Measurements from ENCODE around the gene DMP1.

Gene DMP1

GRCh38 chr4:87620491-87620890, 29.6 kb upstream of the DMP1 start:
- TF ChIP-seq CTCF (conservative IDR thresholded peaks at IDR 0.05; ENCODE audit: control insufficient read depth, insufficient read depth, low read depth, low read length): no peak
- H3K4me3 ChIP-seq (ENCODE audit: control insufficient read depth, low read depth, low read length): no peak overlapping the region
- peak; percentile 4 for DNase-seq (ENCODE audit: low read depth)

GRCh38 chr4:87622303-87622702, 27.8 kb upstream of the DMP1 start:
- no peak for TF ChIP-seq CTCF (conservative IDR thresholded peaks at IDR 0.05; ENCODE audit: control insufficient read depth, insufficient read depth, low read depth, low read length)
- no peak for DNase-seq (ENCODE audit: low read depth)
- no peak overlapping the region for H3K4me3 ChIP-seq (ENCODE audit: control insufficient read depth, low read depth, low read length)

- no peak for TF ChIP-seq CTCF (conservative IDR thresholded peaks at IDR 0.05; ENCODE audit: control insufficient read depth, insufficient read depth, low read depth, low read length)
- no peak for DNase-seq (ENCODE audit: low read depth)
- no peak overlapping the region for H3K4me3 ChIP-seq (ENCODE audit: control insufficient read depth, low read depth, low read length)
Measured at GRCh38 chr4:87624698-87625097, 25.4 kb upstream of the DMP1 start.

- TF ChIP-seq CTCF (conservative IDR thresholded peaks at IDR 0.05; ENCODE audit: control insufficient read depth, insufficient read depth, low read depth, low read length): no peak
- no peak for DNase-seq (ENCODE audit: low read depth)
- no peak overlapping the region for H3K4me3 ChIP-seq (ENCODE audit: control insufficient read depth, low read depth, low read length)
Measured at GRCh38 chr4:87631668-87632067, 18.4 kb upstream of the DMP1 start.

- peak; percentile 11 for DNase-seq (ENCODE audit: low read depth)
- no peak for TF ChIP-seq CTCF (conservative IDR thresholded peaks at IDR 0.05; ENCODE audit: control insufficient read depth, insufficient read depth, low read depth, low read length)
- H3K4me3 ChIP-seq (ENCODE audit: control insufficient read depth, low read depth, low read length): no peak overlapping the region
Measured at GRCh38 chr4:87632469-87632868, 17.6 kb upstream of the DMP1 start.

GRCh38 chr4:87633243-87633642, 16.8 kb upstream of the DMP1 start:
- peak; percentile 53 for DNase-seq (ENCODE audit: low read depth)
- H3K4me3 ChIP-seq (ENCODE audit: control insufficient read depth, low read depth, low read length): no peak overlapping the region
- no peak for TF ChIP-seq CTCF (conservative IDR thresholded peaks at IDR 0.05; ENCODE audit: control insufficient read depth, insufficient read depth, low read depth, low read length)

GRCh38 chr4:87644286-87644685, 5.8 kb upstream of the DMP1 start:
- TF ChIP-seq CTCF (conservative IDR thresholded peaks at IDR 0.05; ENCODE audit: control insufficient read depth, insufficient read depth, low read depth, low read length): peak; percentile 20

More at GRCh38 chr4:87644286-87644685, 5.8 kb upstream of the DMP1 start:
- H3K4me3 ChIP-seq (ENCODE audit: control insufficient read depth, low read depth, low read length): no peak overlapping the region
- DNase-seq (ENCODE audit: low read depth): no peak
